Measurements from ENCODE around the gene PSMA7. TPM values are rescaled to one million over a fixed set of nuclear protein-coding genes. Genes with fewer than 3 reads are reported as not detected.

The PSMA7 gene
- total RNA-seq, 1 donor = 295 TPM

- TF ChIP-seq CTCF (IDR thresholded peaks at IDR 0.05; ENCODE audit: insufficient read depth, low read depth, low read length) = no peak
- no peak overlapping the region for H3K4me3 ChIP-seq (ENCODE audit: low read depth, low read length)
- no peak for DNase-seq (ENCODE audit: low read depth)
These were observed 34.1 kb upstream of the PSMA7 start for GRCh38 chr20:62177307-62177706.

- TF ChIP-seq CTCF (IDR thresholded peaks at IDR 0.05; ENCODE audit: insufficient read depth, low read depth, low read length) = no peak
- no peak overlapping the region for H3K4me3 ChIP-seq (ENCODE audit: low read depth, low read length)
- DNase-seq (ENCODE audit: low read depth) = no peak
These were observed 33.7 kb upstream of the PSMA7 start for GRCh38 chr20:62176866-62177265.

GRCh38 chr20:62175711-62176110 lies 32.5 kb upstream of the PSMA7 start:
- H3K4me3 ChIP-seq (ENCODE audit: low read depth, low read length) = no peak overlapping the region
- no peak for DNase-seq (ENCODE audit: low read depth)
- TF ChIP-seq CTCF (IDR thresholded peaks at IDR 0.05; ENCODE audit: insufficient read depth, low read depth, low read length) = no peak

- H3K4me3 ChIP-seq (ENCODE audit: low read depth, low read length) = no peak overlapping the region
- no peak for DNase-seq (ENCODE audit: low read depth)
- no peak for TF ChIP-seq CTCF (IDR thresholded peaks at IDR 0.05; ENCODE audit: insufficient read depth, low read depth, low read length)
These were observed 31.9 kb upstream of the PSMA7 start for GRCh38 chr20:62174870-62175624.

- no peak for DNase-seq (ENCODE audit: low read depth)
- no peak for TF ChIP-seq CTCF (IDR thresholded peaks at IDR 0.05; ENCODE audit: insufficient read depth, low read depth, low read length)
- no peak overlapping the region for H3K4me3 ChIP-seq (ENCODE audit: low read depth, low read length)
These were observed 31.0 kb upstream of the PSMA7 start for GRCh38 chr20:62174021-62174804.

- no peak for DNase-seq (ENCODE audit: low read depth)
- no peak for TF ChIP-seq CTCF (IDR thresholded peaks at IDR 0.05; ENCODE audit: insufficient read depth, low read depth, low read length)
These were observed 29.5 kb upstream of the PSMA7 start for GRCh38 chr20:62172666-62173065.

More at GRCh38 chr20:62172666-62173065, 29.5 kb upstream of the PSMA7 start:
- H3K4me3 ChIP-seq (ENCODE audit: low read depth, low read length) = no peak overlapping the region
